ENCODE data around the gene EML4.
A peak's percentile ranks its signal among the peaks of the same experiment; 100 is the strongest.

The EML4 gene

DNA sequence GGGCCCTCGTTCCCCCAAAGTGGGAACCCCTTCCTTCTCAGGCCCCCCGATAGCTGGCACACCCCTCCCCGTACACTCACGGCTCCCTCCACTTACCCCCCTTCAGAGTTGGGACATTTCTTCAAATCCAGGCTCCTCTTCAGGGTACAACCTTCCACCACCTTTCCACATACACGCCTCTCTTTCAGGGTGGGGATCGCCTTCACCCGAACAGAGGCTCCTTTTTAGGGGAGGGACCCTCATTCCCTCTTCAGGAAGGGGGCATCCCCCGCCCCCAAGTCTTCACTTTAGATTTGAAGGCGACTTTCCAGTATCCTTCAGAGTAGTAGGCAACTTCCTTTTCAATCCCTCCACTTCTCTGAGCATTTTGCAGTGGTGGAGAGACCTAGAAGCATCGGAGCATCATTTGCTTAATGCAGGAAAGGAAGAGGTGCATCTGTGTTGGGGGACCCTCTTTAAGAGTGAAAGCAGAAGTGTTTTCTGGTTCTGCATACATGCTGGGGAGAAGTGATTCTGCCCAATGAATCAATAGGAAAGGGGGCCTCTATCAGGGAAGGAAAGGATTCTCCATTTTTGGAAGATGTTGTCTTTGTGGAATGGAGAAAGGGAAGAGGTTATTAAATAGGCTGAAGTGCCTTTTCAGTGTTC lies 845 bp downstream of the EML4 start:
- no peaks in the 10 kb centered on the region; the same call in 1 of the 2 replicates for H4K20me1 ChIP-seq (ENCODE audit: insufficient read depth, low read length)
- H3K9ac ChIP-seq (ENCODE audit: low read length) = peak overlapping the region; percentile 87
- peak overlapping the region; percentile 89 for H3K4me2 ChIP-seq (ENCODE audit: low read depth, low read length)
- H3F3A ChIP-seq (ENCODE audit: insufficient read depth, low read length) = peaks cover 26% of the 10 kb centered on the region
- H3K79me2 ChIP-seq (ENCODE audit: low read length) = peaks cover 58% of the 10 kb centered on the region
- peak; percentile 34 for DNase-seq
- H3K9me3 ChIP-seq (replicated peaks; ENCODE audit: insufficient read depth, low read length) = no peaks in the 10 kb centered on the region
- peak overlapping the region; percentile 88 for H3K4me3 ChIP-seq (ENCODE audit: low read length)
- no peaks in the 10 kb centered on the region for H3K36me3 ChIP-seq (replicated peaks; ENCODE audit: insufficient read depth, low read length)
- no peaks in the 10 kb centered on the region for H3K9me2 ChIP-seq (replicated peaks; ENCODE audit: insufficient read depth, low read length)
- H3K27ac ChIP-seq (ENCODE audit: low read length) = peak overlapping the region; percentile 76
- TF ChIP-seq EZH2 (optimal IDR thresholded peaks at IDR 0.05; ENCODE audit: low read depth, low read length) = no peak
- no peak for TF ChIP-seq EZH2phosphoT487 (IDR thresholded peaks at IDR 0.05; ENCODE audit: low read length)
- TF ChIP-seq, protein P1, sequence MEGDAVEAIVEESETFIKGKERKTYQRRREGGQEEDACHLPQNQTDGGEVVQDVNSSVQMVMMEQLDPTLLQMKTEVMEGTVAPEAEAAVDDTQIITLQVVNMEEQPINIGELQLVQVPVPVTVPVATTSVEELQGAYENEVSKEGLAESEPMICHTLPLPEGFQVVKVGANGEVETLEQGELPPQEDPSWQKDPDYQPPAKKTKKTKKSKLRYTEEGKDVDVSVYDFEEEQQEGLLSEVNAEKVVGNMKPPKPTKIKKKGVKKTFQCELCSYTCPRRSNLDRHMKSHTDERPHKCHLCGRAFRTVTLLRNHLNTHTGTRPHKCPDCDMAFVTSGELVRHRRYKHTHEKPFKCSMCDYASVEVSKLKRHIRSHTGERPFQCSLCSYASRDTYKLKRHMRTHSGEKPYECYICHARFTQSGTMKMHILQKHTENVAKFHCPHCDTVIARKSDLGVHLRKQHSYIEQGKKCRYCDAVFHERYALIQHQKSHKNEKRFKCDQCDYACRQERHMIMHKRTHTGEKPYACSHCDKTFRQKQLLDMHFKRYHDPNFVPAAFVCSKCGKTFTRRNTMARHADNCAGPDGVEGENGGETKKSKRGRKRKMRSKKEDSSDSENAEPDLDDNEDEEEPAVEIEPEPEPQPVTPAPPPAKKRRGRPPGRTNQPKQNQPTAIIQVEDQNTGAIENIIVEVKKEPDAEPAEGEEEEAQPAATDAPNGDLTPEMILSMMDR (IDR thresholded peaks at IDR 0.05; ENCODE audit: low read length) = no peak
- H2AFZ ChIP-seq (ENCODE audit: low read length) = peak overlapping the region; percentile 13; the same call in 1 of the 2 replicates
- no peaks in the 10 kb centered on the region for H3K27me3 ChIP-seq (replicated peaks; ENCODE audit: insufficient read depth, low read length)
- peaks cover 6% of the 10 kb centered on the region for H3K4me1 ChIP-seq (ENCODE audit: low read length)

DNA sequence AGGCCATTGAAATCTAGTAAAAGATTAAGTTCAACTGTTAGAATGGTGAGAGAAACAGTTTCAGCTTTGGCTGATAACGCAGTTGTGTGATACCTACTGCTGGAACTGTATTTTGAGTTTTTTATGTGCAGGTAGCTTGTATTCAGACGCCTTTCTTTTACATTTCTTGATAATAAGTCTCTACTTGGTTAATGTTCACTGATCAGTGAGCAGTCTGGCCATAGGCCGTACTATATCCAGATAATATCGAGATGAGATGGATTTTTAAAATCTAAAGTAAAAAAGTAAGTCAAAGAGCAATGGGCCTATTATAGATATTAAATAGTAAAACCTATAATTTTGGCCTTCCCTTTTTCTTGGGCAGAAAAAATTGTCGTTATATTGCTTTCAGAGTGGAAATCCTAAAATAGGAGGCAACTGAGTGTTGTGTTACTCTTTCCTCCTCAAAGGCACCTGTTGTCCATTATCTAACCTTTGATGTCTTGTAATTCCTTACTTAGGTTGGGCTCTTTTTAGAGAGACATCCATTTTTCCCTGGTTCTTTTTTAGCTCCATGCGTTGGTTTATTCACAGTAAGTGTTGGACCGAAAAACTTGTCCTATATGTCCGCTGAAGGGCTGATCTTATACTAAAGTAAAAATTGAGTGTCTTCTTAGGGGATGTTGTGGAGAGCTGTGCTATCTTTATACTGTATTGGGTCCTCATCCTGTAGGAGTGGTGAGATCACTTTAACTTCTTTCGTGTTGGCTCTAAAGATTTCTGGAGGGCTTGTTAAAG lies 1.7 kb downstream of the EML4 start:
- Histone ChIP-seq H3K79me2 (ENCODE audit: low read length) (peaks cover 66% of the 10 kb centered on the region), H3K4me3 (ENCODE audit: low read length) (peak overlapping the region; percentile 88)

DNA sequence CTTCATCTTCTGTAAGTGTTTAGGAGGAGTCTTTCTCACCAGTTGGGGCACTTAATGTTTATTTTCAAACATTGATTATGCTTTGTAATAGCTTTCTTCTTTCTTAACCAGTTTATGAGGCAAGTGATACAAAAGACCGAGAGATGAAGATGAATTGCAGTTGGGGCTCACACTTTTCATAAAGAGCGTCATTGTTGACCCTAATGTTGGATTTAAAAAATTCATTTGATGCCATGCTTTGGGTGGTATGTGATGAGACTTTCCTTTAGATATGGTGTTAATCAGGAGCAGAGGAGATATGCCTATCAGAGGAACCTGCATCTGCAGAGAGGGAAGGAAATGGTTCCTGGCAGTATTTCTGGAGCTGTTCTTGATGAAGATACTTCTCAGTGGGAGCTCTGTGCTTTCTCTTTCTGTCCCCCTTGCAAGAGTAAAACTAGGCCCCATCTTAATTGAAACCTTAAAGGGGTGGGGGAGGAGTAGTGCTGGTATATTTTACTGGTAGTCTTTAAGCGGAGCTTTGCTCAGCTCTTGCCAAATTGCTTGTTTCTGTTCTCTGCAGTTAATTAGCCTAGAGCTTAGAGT lies 2.3 kb downstream of the EML4 start:
- peak overlapping the region; percentile 76; the same call in 1 of the 2 replicates for H3K27ac ChIP-seq (ENCODE audit: low read length)
- no peak overlapping the region for H2AFZ ChIP-seq (ENCODE audit: low read length)
- H3F3A ChIP-seq (ENCODE audit: insufficient read depth, low read length) = peaks cover 26% of the 10 kb centered on the region
- H3K27me3 ChIP-seq (replicated peaks; ENCODE audit: insufficient read depth, low read length) = no peaks in the 10 kb centered on the region
- H3K9me2 ChIP-seq (replicated peaks; ENCODE audit: insufficient read depth, low read length) = no peaks in the 10 kb centered on the region
- no peak for TF ChIP-seq EZH2 (optimal IDR thresholded peaks at IDR 0.05; ENCODE audit: low read depth, low read length)
- TF ChIP-seq, protein P1 (IDR thresholded peaks at IDR 0.05; ENCODE audit: low read length) = no peak
- peak overlapping the region; percentile 89 for H3K4me2 ChIP-seq (ENCODE audit: low read depth, low read length)
- DNase-seq = peak; percentile 78
- H4K20me1 ChIP-seq (ENCODE audit: insufficient read depth, low read length) = peaks cover 5% of the 10 kb centered on the region; the same call in 1 of the 2 replicates
- peak overlapping the region; percentile 87 for H3K9ac ChIP-seq (ENCODE audit: low read length)
- H3K79me2 ChIP-seq (ENCODE audit: low read length) = peaks cover 73% of the 10 kb centered on the region
- H3K4me1 ChIP-seq (ENCODE audit: low read length) = peaks cover 6% of the 10 kb centered on the region
- H3K36me3 ChIP-seq (replicated peaks; ENCODE audit: insufficient read depth, low read length) = no peaks in the 10 kb centered on the region
- H3K9me3 ChIP-seq (replicated peaks; ENCODE audit: insufficient read depth, low read length) = no peaks in the 10 kb centered on the region
- H3K4me3 ChIP-seq (ENCODE audit: low read length) = peak overlapping the region; percentile 88

More for the DNA sequence above, 1.7 kb downstream of the EML4 start:
- H3K9me3 ChIP-seq (replicated peaks; ENCODE audit: insufficient read depth, low read length) = no peaks in the 10 kb centered on the region
- H3K36me3 ChIP-seq (replicated peaks; ENCODE audit: insufficient read depth, low read length) = no peaks in the 10 kb centered on the region
- H4K20me1 ChIP-seq (ENCODE audit: insufficient read depth, low read length) = no peaks in the 10 kb centered on the region; the same call in 1 of the 2 replicates
- peak; percentile 14 for DNase-seq
- no peak for TF ChIP-seq EZH2phosphoT487 (IDR thresholded peaks at IDR 0.05; ENCODE audit: low read length)
- TF ChIP-seq, protein P1 (IDR thresholded peaks at IDR 0.05; ENCODE audit: low read length) = no peak
- TF ChIP-seq EZH2 (optimal IDR thresholded peaks at IDR 0.05; ENCODE audit: low read depth, low read length) = no peak
- H3K9me2 ChIP-seq (replicated peaks; ENCODE audit: insufficient read depth, low read length) = no peaks in the 10 kb centered on the region
- peak overlapping the region; percentile 89 for H3K4me2 ChIP-seq (ENCODE audit: low read depth, low read length)
- H3K27ac ChIP-seq (ENCODE audit: low read length) = peak overlapping the region; percentile 76
- H3K9ac ChIP-seq (ENCODE audit: low read length) = peak overlapping the region; percentile 87
- no peak overlapping the region for H2AFZ ChIP-seq (ENCODE audit: low read length)
- peaks cover 6% of the 10 kb centered on the region for H3K4me1 ChIP-seq (ENCODE audit: low read length)
- peaks cover 26% of the 10 kb centered on the region for H3F3A ChIP-seq (ENCODE audit: insufficient read depth, low read length)
- H3K27me3 ChIP-seq (replicated peaks; ENCODE audit: insufficient read depth, low read length) = no peaks in the 10 kb centered on the region

Measured in MM.1S (cell line).